Prostate gland (tissue), 2 donors: ENCODE data around the gene FRMD5.

Experiments used
- CTCF ChIP-seq, 4 experiments: fragments of 200-600 bp in 2 of 4; fragments of 450-650 bp in 2 of 4; sonication (generic) in 2 of 4; IDR thresholded peaks; 1 replicate in 3 of 4; 2 replicates in 1 of 4; pipeline ENCODE4 v1.5.1; 2016 to 2019; ENCODE audit warnings: antibody characterized with exemption in 4 of 4, mild to moderate bottlenecking in 2 of 4, moderate library complexity in 2 of 4
- POLR2A ChIP-seq: fragments of 450-650 bp; IDR thresholded peaks from one replicate; pipeline ENCODE4 v1.6.1; 2016; ENCODE audit warnings: antibody characterized with exemption, mild to moderate bottlenecking

- no peak for TF ChIP-seq CTCF (IDR thresholded peaks at IDR 0.05)
- TF ChIP-seq POLR2A, result no peak
Observed at GRCh38 chr15:43913941-43914340, 281.1 kb downstream of the FRMD5 start.
